Lower leg skin (tissue), 3 donors: ENCODE data around the gene CD300H.

Source experiments
- POLR2A ChIP-seq, 2 donors: fragments of 450-650 bp; IDR thresholded peaks; one replicate each; pipeline ENCODE4 v1.6.1; 2016 to 2017; ENCODE audit warnings: antibody characterized with exemption in 2 of 2, mild to moderate bottlenecking in 1 of 2, moderate library complexity in 1 of 2
- TF ChIP-seq, protein P1 (sequence below), 3 donors: fragments of 450-650 bp; IDR thresholded peaks; one replicate each; pipeline ENCODE4 v1.5.1; 2016; ENCODE audit warnings: antibody characterized with exemption in 3 of 3, mild to moderate bottlenecking in 3 of 3, moderate library complexity in 2 of 3

DNA sequence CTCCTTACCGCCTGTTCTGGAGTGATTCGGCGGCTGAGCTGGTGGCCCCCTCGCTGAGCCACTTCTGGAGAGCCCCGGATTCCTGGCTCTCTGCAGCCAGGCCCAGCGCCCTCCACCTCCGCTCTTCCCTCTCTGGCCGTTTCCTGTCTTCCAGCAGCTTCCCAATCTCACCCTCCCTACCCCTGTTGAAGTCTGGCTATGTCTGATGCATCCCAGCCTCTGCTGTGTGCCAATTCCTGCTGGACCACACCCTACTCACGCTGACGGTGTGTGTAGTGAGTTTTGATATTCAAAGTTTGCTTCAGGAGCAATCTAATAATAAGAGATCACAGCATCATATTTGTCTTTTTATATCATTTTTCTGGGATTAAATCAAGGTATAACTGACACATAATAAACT, 15.3 kb upstream of the CD300H start:
- TF ChIP-seq, protein P1, sequence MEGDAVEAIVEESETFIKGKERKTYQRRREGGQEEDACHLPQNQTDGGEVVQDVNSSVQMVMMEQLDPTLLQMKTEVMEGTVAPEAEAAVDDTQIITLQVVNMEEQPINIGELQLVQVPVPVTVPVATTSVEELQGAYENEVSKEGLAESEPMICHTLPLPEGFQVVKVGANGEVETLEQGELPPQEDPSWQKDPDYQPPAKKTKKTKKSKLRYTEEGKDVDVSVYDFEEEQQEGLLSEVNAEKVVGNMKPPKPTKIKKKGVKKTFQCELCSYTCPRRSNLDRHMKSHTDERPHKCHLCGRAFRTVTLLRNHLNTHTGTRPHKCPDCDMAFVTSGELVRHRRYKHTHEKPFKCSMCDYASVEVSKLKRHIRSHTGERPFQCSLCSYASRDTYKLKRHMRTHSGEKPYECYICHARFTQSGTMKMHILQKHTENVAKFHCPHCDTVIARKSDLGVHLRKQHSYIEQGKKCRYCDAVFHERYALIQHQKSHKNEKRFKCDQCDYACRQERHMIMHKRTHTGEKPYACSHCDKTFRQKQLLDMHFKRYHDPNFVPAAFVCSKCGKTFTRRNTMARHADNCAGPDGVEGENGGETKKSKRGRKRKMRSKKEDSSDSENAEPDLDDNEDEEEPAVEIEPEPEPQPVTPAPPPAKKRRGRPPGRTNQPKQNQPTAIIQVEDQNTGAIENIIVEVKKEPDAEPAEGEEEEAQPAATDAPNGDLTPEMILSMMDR (IDR thresholded peaks at IDR 0.05) = no peak
- no peak for TF ChIP-seq POLR2A (IDR thresholded peaks at IDR 0.05)
